Neural cell (in vitro differentiated cells): ENCODE results near the gene NPAS2.

Experiments used
- CTCF ChIP-seq: fragments of 450-650 bp; IDR thresholded peaks from 2 replicates; pipeline ENCODE4 v1.5.1; 2014; ENCODE audit warnings: antibody characterized with exemption, mild to moderate bottlenecking, moderate library complexity; ENCODE audit not compliant: poor library complexity, severe bottlenecking
- EZH2 ChIP-seq: fragments of 200-600, 300-800 bp; shearing (Covaris generic), sonication (generic); IDR thresholded peaks from 2 replicates; pipeline ENCODE4 v1.6.1; 2014; ENCODE audit warnings: antibody characterized with exemption, low read length, borderline replicate concordance, mild to moderate bottlenecking; ENCODE audit not compliant: insufficient read depth, poor library complexity, severe bottlenecking
- MXI1 ChIP-seq: fragments of 450-650 bp; conservative IDR thresholded peaks from 2 replicates; pipeline ENCODE4 v1.6.1; 2014; ENCODE audit warnings: antibody characterized with exemption, mild to moderate bottlenecking; ENCODE audit not compliant: poor library complexity, severe bottlenecking
- POLR2AphosphoS5 ChIP-seq: IDR thresholded peaks from 2 replicates; pipeline ENCODE4 v1.6.1; 2012
- TAF1 ChIP-seq: IDR thresholded peaks from 2 replicates; pipeline ENCODE4 v1.6.1; 2012; ENCODE audit warnings: low read depth

- no peak for TF ChIP-seq CTCF
- no peak for TF ChIP-seq POLR2AphosphoS5
- no peak for TF ChIP-seq EZH2
- no peak for TF ChIP-seq MXI1
- no peak for TF ChIP-seq TAF1
Observed at GRCh38 chr2:100823665-100824438, 3.9 kb downstream of the NPAS2 start.
